Stimulated activated effector memory CD8-positive, alpha-beta T cell treated with anti-CD3 and anti-CD28 coated beads, Interleukin-12 subunit alpha, Interleukin-12 subunit beta, amount 100 ng/mL, for 72 hours (primary cell): ENCODE data around the gene SAXO1.
"Not testable (repeated sequence)": the region's sequence is repeated elsewhere in the genome, so short reads cannot be mapped to it uniquely, and the experiment has no call there.

ENCODE experiments used
- ATAC-seq: fragments of 150-1000 bp; cut with Tn5 transposase; 2 replicates; pipeline ENCODE4 v1.10.0; 2021
- DNase-seq, 2 donors: peaks; one replicate each; pipeline ENCODE4 v3.0.0; 2021 to 2022; ENCODE audit warnings: low spot score in 2 of 2
- H3K27ac Mint-ChIP-seq: one replicate; pipeline ENCODE4 v1.8.0; 2022; ENCODE audit warnings: mild to moderate bottlenecking, mixed read lengths
- H3K36me3 Mint-ChIP-seq: one replicate; pipeline ENCODE4 v1.8.0; 2022; ENCODE audit warnings: mild to moderate bottlenecking, mixed read lengths
- H3K4me1 Mint-ChIP-seq: one replicate; pipeline ENCODE4 v1.8.0; 2022; ENCODE audit warnings: mixed read lengths
- H3K4me3 Mint-ChIP-seq: one replicate; pipeline ENCODE4 v1.8.0; 2022; ENCODE audit warnings: mild to moderate bottlenecking, mixed read lengths
- H3K9me3 Mint-ChIP-seq: one replicate; pipeline ENCODE4 v1.8.0; 2022; ENCODE audit warnings: mixed read lengths

The SAXO1 gene

DNA sequence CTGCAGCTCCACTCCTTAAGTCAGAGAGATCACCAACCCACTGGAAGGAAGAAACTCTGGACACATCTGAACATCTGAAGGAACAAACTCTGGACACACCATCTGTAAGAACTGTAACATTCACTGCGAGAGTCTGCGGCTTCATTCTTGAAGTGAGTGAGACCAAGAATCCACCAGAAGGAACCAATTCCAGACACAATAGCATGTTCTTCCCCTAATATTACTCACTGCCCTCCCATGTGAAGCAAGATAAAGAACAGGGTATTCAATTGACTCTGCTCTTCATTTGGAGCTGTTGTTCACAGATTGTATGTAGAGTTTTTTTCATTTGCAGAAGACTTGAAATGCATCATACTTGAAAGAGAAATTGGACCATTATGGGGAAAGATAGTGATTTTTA is 10.8 kb downstream of the SAXO1 start:
- Mint-ChIP-seq H3K4me3 (no peak overlapping the region), H3K4me1 (peaks cover 7% of the 10 kb centered on the region), H3K27ac (no peak overlapping the region), H3K36me3 (no peaks in the 10 kb centered on the region), H3K9me3 (no peaks in the 10 kb centered on the region)
- DNase-seq (no peak), ATAC-seq (peak; percentile 51)

DNA sequence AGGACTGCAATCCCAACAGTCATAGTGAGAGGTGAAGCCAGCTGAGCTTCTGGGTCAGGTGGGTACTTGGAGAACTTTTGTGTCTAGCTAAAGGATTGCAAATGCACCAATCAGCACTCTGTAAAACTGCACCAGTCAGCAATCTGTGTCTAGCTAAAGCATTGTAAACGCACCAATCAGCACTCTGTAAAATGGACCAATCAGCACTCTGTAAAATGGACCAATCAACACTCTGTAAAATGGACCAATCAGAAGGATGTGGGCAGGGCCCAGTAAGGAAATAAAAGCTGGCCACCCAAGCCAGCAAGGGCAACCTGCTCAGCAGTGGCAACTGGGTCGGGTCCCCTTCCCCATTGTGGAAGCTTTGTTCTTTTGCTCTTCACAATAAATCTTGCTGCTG is 11.4 kb downstream of the SAXO1 start:
- H3K27ac Mint-ChIP-seq, H3K4me1 Mint-ChIP-seq, DNase-seq, ATAC-seq, H3K9me3 Mint-ChIP-seq, H3K4me3 Mint-ChIP-seq, H3K36me3 Mint-ChIP-seq: not testable (repeated sequence)

DNA sequence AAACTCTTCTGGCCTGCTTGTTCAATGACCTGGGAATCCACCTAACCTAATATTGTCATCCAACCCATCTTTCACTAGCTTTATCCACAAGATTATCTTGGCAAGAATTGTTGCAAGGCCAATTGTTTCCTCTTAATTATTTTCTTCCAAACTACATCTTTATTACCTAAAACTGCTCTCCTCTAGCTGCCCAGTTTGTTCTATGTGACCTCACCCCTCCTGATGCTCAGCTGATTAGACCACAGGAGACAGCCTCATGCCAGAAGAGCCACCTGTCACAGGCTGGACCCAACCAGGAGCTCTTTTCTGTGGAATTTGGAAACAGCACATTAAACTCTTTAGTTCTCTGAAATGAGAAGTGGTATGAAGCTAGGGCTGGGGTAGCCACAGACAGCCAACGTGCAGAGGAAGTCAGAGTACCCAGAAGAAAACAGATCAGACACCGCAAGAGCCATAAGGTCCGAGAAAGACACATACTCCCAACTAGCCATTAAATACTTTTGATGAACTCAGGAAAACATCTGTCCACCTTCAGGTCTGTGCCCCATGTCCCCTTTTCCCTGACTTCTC is 12.0 kb downstream of the SAXO1 start:
- DNase-seq (no peak), ATAC-seq (no peak)
- H3K36me3 Mint-ChIP-seq, result no peaks in the 10 kb centered on the region
- H3K27ac Mint-ChIP-seq, result no peak overlapping the region
- H3K4me3 Mint-ChIP-seq, result no peak overlapping the region
- H3K9me3 Mint-ChIP-seq, result no peaks in the 10 kb centered on the region
- H3K4me1 Mint-ChIP-seq, result no peaks in the 10 kb centered on the region

DNA sequence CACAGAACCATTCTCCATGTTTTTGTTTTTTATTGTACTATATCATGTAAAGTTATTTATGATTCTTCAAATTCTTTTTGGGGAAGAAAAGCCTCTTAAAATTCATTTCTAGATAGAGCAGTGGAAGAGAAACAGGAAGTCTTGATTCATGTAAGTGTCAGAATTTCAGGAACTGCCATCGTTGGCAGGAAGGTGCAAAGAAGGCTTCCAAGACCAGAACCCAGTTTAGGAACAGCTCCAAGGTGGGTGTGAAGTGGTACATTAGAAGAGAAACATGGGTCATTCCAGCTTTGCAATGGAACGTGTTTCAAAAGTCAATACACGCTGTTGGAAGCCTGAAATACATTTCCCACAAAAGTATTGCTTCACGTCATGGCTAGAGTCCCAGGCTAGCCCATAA is 14.8 kb downstream of the SAXO1 start:
- no peaks in the 10 kb centered on the region for H3K36me3 Mint-ChIP-seq
- no peak overlapping the region for H3K4me3 Mint-ChIP-seq
- no peaks in the 10 kb centered on the region for H3K4me1 Mint-ChIP-seq
- no peak overlapping the region for H3K27ac Mint-ChIP-seq
- no peaks in the 10 kb centered on the region for H3K9me3 Mint-ChIP-seq
- DNase-seq (no peak), ATAC-seq (no peak)

DNA sequence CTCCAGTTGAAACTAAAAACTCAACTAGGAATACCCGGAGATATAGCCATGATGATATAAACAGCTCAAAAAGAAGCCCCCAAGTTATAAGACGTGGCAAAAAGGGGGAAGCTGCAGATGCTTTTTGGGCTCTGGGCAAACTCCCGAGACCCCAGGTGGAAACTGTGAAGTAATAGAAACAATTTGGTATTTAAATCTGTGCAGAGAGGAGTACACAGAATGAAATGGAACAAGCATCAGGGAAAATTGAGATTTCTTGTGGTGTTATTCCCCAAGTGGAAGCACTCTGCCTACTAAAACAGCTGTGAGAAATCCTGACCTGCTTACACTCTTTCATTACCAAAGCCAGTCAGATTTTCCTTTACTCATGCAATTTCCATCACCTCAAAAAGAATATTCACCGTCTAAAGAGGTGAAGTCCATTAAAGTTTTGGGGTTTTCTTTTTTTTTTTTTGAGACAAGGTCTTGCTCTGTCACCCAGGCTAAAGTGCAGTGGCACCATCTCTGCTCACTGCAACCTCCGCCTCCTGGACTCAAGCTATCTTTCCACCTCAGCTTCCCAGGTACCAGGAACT is 23.5 kb downstream of the SAXO1 start:
- no peaks in the 10 kb centered on the region for H3K36me3 Mint-ChIP-seq
- no peaks in the 10 kb centered on the region for H3K4me1 Mint-ChIP-seq
- ATAC-seq, result no peak

DNA sequence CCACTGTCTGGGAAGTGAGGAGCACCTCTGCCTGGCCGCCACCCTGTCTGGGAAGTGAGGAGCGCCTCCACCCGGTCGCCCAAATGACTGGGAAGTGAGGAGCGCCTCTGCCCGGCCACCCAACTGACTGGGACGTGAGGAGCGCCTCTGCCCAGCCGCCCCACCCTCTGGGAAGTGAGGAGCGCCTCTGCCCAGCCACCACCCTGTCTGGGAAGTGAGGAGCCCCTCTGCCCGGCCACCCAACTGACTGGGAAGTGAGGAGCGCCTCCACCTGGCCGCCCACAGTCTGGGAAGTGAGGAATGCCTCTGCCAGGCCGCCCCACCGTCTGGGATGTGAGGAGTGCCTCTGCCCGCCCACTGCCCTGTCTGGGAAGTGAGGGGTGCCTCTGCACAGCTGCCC is 32.9 kb downstream of the SAXO1 start:
- no peak overlapping the region for H3K27ac Mint-ChIP-seq

More for the DNA sequence above, 23.5 kb downstream of the SAXO1 start:
- Mint-ChIP-seq H3K9me3 (no peaks in the 10 kb centered on the region), H3K4me3 (no peak overlapping the region), H3K27ac (no peak overlapping the region)
- no peak for DNase-seq

DNA sequence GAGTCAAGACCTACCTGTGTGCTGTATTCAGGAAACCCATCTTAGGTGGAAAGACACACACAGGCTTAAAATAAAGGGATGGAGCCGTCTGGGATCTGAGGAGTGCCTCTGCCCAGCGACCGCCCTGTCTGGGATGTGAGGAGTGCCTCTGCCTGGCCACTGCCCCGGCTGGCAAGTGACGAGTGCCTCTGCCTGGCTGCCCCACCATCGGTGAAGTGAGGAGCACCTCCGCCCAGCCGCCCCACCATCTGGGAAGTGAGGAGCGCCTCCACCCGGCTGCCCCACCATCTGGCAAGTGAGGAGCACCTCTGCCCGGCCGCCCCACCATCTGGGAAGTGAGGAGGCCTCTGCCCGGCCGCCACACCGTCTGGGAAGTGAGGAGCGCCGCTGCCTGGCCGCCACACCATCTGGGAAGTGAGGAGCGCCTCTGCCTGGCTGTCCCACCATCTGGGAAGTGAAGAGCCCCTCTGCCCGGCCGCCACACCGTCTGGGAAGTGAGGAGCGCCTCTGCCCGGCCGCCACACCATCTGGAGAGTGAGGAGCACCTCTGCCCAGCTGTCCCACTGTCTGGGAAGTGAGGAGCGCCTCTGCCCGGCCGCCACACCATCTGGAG is 33.7 kb downstream of the SAXO1 start:
- ATAC-seq (no peak), DNase-seq (no peak)
- Mint-ChIP-seq H3K4me3 (no peak overlapping the region), H3K4me1 (no peaks in the 10 kb centered on the region), H3K36me3 (no peaks in the 10 kb centered on the region), H3K27ac (no peak overlapping the region), H3K9me3 (no peaks in the 10 kb centered on the region)

More for the DNA sequence above, 32.9 kb downstream of the SAXO1 start:
- H3K9me3 Mint-ChIP-seq, result no peaks in the 10 kb centered on the region
- ATAC-seq, result no peak
- no peak overlapping the region for H3K4me3 Mint-ChIP-seq
- DNase-seq, result no peak
- H3K4me1 Mint-ChIP-seq, result no peaks in the 10 kb centered on the region
- no peaks in the 10 kb centered on the region for H3K36me3 Mint-ChIP-seq

DNA sequence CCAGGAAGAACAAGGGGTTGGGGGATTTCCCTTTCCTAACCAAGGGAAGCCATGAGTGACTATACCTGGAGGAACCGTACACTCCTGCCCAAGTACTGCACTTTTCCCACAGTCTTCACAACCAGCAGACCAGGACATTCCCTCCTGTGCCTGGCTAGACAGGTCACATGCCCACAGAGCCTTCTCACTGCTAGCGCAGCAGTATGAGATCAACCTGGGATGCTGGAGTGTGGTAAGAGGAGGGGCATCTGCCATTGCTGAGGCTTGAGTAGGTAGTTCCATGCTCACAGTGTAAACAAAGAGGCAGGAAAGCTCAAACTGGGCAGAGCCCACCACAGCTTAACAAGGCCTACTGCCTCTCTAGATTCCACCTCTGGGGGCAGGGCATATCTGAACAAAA is 35.9 kb downstream of the SAXO1 start:
- DNase-seq, result no peak
- H3K4me3 Mint-ChIP-seq, result no peak overlapping the region

DNA sequence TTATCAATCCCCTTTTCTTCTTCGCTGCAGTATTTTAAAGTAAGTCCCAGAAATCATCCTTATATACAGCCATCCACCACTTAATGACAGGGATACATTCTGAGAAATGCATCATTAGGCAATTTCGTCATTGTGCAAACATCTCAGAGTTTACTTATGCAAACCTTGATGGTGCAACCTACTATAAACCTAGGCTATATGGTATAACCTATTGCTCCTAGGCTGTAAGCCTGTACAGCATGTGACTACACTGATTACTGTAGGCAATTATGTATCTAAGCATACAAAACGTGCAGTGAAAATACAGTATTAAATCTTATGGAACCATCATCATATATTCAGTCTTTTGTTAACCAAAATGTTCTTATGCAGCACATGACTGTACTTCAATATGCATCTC is 36.8 kb downstream of the SAXO1 start:
- DNase-seq (no peak), ATAC-seq (no peak)
- Mint-ChIP-seq H3K27ac (no peak overlapping the region), H3K4me3 (no peak overlapping the region), H3K4me1 (no peaks in the 10 kb centered on the region), H3K9me3 (no peaks in the 10 kb centered on the region), H3K36me3 (no peaks in the 10 kb centered on the region)

More for the DNA sequence above, 35.9 kb downstream of the SAXO1 start:
- no peaks in the 10 kb centered on the region for H3K4me1 Mint-ChIP-seq
- ATAC-seq, result no peak
- H3K27ac Mint-ChIP-seq, result no peak overlapping the region
- H3K36me3 Mint-ChIP-seq, result no peaks in the 10 kb centered on the region
- no peaks in the 10 kb centered on the region for H3K9me3 Mint-ChIP-seq

DNA sequence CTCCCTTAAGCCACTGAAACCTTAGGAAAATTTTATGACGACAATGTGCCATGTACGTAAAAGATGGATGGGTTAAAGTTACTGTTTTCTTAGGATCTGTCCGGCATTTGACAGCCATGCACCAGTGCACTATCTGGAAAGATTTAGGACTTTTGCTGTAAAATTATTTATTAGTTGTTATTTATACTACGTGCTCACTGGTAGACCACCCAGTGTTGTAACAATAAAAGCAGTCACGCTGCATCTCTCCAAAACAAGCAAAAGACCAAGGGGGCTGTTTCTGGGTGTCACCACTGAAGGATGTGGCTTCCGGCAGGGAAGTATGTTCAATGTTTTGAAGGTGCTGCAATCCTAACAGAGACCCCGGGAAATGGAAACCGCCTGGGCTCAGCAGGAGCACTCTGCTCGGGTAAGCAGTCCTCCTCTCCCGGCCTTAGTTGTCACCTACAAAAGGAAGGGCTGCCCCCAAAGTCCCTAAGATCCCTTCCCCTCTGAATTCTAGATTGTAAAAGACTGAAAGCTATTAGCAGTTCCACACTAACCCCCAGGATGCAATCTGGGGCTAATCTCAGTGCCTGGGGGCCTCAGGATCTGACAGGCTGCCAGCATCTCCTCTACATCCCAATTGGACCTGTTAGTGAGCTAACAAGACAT is 38.6 kb downstream of the SAXO1 start:
- DNase-seq (no peak), ATAC-seq (no peak)
- Mint-ChIP-seq H3K9me3 (no peaks in the 10 kb centered on the region), H3K27ac (no peak overlapping the region), H3K4me3 (no peak overlapping the region), H3K4me1 (no peaks in the 10 kb centered on the region), H3K36me3 (no peaks in the 10 kb centered on the region)

DNA sequence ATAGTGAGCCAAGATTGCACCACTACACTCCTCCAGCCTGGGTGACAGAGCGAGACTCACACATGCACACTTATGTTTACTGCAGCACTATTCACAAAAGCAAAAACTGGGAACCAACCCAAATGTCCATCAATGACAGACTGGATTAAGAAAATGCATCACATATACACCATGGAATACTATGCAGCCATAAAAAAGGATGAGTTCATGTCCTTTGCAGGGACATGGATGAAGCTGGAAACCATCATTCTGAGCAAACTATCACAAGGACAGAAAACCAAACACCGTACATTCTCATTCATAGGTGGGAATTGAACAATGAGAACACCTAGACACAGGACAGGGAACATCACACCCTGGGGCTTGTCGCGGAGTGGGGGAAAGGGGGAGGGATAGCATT is 41.8 kb downstream of the SAXO1 start:
- H3K4me3 Mint-ChIP-seq, H3K4me1 Mint-ChIP-seq, H3K36me3 Mint-ChIP-seq, ATAC-seq, H3K9me3 Mint-ChIP-seq, DNase-seq, H3K27ac Mint-ChIP-seq: not testable (repeated sequence)

DNA sequence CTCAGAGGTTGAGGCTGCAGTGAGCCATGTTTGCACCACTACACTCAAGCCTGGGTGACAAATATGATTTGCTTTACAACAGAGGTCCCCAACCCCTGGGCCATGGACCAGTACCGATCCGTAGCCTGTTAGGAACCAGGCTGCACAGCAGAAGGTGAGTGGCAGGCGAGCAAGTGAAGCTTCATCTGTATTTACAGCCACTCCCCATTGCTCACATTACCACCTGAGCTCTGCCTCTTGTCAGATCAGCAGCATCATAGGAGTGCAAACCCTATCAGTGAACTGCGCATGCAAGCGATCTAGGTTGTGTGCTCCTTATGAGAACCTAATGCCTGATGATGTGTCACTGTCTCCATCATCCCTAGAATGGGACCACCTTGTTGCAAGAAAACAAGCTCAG is 42.5 kb downstream of the SAXO1 start:
- ATAC-seq (no peak), DNase-seq (no peak)
- no peak overlapping the region for H3K27ac Mint-ChIP-seq
- no peaks in the 10 kb centered on the region for H3K4me1 Mint-ChIP-seq
- H3K36me3 Mint-ChIP-seq, result no peaks in the 10 kb centered on the region
- no peak overlapping the region for H3K4me3 Mint-ChIP-seq
- no peaks in the 10 kb centered on the region for H3K9me3 Mint-ChIP-seq

DNA sequence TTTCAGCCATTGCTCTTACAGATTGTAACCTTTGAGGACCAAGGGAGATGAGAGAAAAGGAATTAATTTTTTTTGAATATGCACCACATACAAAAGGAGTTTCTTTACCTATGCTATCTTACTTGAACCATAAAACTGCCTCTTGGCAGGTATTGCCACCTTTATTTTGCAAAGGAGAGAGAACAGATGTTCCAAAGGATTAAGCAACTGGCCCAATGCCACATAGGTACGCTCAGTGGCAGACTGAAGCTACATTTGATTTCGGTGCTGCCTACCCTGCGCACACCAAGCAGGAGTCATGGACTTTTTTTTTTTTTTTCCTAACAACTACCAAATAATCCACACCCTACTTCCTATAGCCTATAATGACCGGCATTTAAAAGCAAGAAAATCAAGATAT is 43.1 kb downstream of the SAXO1 start:
- no peak for ATAC-seq
- H3K27ac Mint-ChIP-seq, result no peak overlapping the region
- no peaks in the 10 kb centered on the region for H3K36me3 Mint-ChIP-seq
- H3K4me3 Mint-ChIP-seq, result no peak overlapping the region
- H3K4me1 Mint-ChIP-seq, result no peaks in the 10 kb centered on the region
- DNase-seq, result no peak
- no peaks in the 10 kb centered on the region for H3K9me3 Mint-ChIP-seq

DNA sequence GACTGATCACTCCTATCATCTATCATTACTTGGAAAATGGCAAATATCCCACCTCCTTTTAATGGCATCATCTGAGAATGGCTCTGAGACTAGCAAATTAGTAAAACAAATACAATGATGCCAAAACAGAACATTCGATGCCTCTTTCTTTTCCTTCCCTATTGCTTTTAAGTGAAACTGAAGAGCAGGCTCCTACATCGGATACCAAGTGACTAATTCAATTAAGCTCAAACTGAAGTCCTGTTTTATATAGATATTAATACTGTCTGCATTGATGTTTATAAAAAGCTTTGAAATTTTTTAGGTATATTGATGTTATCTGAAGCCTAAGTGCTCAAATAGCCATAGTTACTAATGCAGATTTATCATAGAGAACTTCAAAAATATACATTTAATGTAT is 43.9 kb downstream of the SAXO1 start:
- H3K27ac Mint-ChIP-seq, result no peak overlapping the region
- no peaks in the 10 kb centered on the region for H3K36me3 Mint-ChIP-seq
- DNase-seq (no peak), ATAC-seq (no peak)
- H3K4me1 Mint-ChIP-seq, result no peaks in the 10 kb centered on the region
- no peaks in the 10 kb centered on the region for H3K9me3 Mint-ChIP-seq
- no peak overlapping the region for H3K4me3 Mint-ChIP-seq

DNA sequence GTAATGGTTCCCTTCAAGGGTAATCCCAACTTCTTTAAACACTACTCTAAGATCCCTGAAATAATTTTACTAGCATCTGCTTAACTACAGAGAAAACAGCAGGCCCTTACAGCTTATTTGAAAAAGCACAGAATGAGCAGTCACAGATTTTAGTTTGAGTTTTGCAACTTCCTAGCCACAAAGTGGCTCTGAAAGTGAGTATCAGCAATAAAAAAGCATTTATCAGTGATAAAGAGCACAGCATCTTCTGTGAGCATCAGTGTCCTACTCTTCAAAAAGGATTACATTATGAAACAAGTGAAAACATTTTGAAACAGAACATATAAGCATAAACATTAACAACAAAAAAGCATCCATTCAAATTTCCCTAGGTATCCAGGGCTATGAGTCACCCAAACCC is 45.0 kb downstream of the SAXO1 start:
- no peak for DNase-seq
- H3K4me3 Mint-ChIP-seq, result no peak overlapping the region

DNA sequence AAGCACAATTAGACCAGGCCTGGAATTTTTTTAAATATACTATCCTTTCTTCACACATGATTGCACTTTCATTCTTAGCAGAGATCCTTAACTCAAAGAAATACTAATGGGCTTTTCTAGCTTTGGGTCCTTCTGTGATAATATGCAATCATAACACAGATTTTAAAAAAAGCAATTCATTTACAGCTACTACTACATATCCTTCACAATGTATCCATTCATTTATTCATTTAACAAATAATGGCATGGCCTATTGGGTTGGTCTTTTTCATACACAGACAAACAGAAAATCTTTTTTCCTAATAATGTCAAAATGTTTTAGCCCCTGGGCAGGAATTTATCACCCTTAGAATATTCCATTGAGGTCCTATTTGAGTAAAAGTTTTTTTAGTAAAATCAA is 47.0 kb downstream of the SAXO1 start:
- ATAC-seq, result no peak
- H3K27ac Mint-ChIP-seq, result no peak overlapping the region

More for the DNA sequence above, 45.0 kb downstream of the SAXO1 start:
- no peaks in the 10 kb centered on the region for H3K36me3 Mint-ChIP-seq
- H3K9me3 Mint-ChIP-seq, result no peaks in the 10 kb centered on the region
- no peaks in the 10 kb centered on the region for H3K4me1 Mint-ChIP-seq
- ATAC-seq, result no peak
- H3K27ac Mint-ChIP-seq, result no peak overlapping the region

More for the DNA sequence above, 47.0 kb downstream of the SAXO1 start:
- Mint-ChIP-seq H3K4me3 (no peak overlapping the region), H3K4me1 (no peaks in the 10 kb centered on the region), H3K36me3 (no peaks in the 10 kb centered on the region), H3K9me3 (no peaks in the 10 kb centered on the region)
- no peak for DNase-seq
